22Rv1 (cell line): ENCODE measurements around the gene SRA1.
A peak's percentile ranks its signal among the peaks of the same experiment; 100 is the strongest.

ENCODE experiments used
- H3K27ac ChIP-seq: fragments of 450-650 bp; 2 replicates; pipeline ENCODE4 v1.5.1; 2017
- CTCF ChIP-seq: fragments of 450-650 bp; IDR thresholded peaks from 2 replicates; pipeline ENCODE4 v1.5.1; 2017; ENCODE audit warnings: mild to moderate bottlenecking
- ZFX ChIP-seq: fragments of 450-650 bp; IDR thresholded peaks from 2 replicates; pipeline ENCODE4 v1.6.1; 2017; ENCODE audit warnings: antibody characterized with exemption, borderline replicate concordance

SRA1 gene

DNA sequence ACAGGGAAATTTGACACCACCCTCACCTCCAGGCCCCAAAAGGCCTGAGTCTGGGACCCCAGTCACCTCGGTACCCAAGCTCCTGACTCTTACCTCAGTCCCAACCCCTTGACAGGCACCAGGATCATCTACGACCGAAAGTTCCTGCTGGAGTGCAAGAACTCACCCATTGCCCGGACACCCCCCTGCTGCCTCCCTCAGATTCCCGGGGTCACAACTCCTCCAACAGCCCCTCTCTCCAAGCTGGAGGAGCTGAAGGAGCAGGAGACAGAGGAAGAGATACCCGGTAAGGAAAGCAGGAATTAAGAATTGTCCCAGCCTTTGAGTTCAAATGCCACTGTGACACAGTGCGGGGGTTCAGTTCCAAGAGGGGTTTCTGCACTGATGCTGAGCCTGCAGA is 8.5 kb downstream of the SRA1 start:
- H3K27ac ChIP-seq = peak overlapping the region; percentile 89
- no peak for TF ChIP-seq CTCF
- TF ChIP-seq ZFX = no peak

GRCh38 chr5:140548300-140548688 is 9.0 kb downstream of the SRA1 start:
- TF ChIP-seq ZFX = no peak
- no peak for TF ChIP-seq CTCF
- H3K27ac ChIP-seq = peak overlapping the region; percentile 89

GRCh38 chr5:140547508-140548299 is 9.6 kb downstream of the SRA1 start, which contains the start of gene EIF4EBP3:
Gene EIF4EBP3 (plus strand): TSS chr5:140547662. CDS start chr5:140547738, 76 bp downstream.
- H3K27ac ChIP-seq = peak within 1 kb of the TSS; percentile 89
- TF ChIP-seq ZFX (no peak), CTCF (peak; percentile 54)

GRCh38 chr5:140546851-140547507 is 10.3 kb downstream of the SRA1 start:
- no peak for TF ChIP-seq CTCF
- TF ChIP-seq ZFX = no peak
- H3K27ac ChIP-seq = peak overlapping the region; percentile 89

DNA sequence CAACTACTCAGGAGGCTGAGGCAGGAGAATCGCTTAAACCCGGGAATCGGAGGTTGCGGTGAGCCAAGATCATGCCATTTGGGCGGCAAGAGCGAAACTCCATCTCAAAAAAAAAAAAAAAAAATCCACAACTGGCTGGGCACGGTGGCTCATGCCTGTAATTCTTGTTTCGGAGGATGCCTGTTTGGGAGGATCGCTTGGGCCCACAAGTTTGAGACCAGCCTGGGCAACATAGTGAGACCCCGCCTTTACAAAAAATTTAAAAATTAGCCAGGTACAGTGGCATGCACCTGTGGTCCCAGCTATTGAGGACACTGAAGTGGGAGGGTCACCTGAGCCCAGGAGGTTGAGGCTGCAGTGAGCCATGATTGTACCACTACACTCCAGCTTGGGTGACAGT is 11.7 kb downstream of the SRA1 start:
- TF ChIP-seq ZFX = no peak
- no peak for TF ChIP-seq CTCF
- H3K27ac ChIP-seq = peak overlapping the region; percentile 89

DNA sequence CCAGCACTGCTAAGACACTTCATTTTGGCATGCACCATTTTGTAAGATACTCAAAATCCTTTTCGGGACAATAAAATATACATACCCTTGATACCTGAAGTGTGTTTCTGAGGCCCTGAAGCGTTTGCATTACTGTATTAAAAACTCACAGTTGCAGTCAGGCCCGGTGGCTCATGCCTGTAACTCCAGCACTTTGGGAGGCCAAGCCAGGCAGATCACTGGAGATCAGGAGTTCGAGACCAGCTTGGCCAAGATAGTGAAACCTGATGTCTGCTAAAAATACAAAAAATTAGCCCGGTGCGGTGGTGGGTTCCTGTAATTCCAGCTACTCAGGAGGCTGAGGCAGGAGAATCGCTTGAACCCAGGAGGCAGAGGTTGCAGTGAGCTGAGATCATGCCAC is 12.3 kb downstream of the SRA1 start:
- peak overlapping the region; percentile 89; the same call in 1 of the 2 replicates for H3K27ac ChIP-seq
- TF ChIP-seq ZFX = no peak
- TF ChIP-seq CTCF = no peak

- TF ChIP-seq ZFX = no peak
- no peak overlapping the region for H3K27ac ChIP-seq
Observed at GRCh38 chr5:140542972-140543371, 14.3 kb downstream of the SRA1 start.
